NCI-H510A treated with DMSO at 0.1 percent for 48 hours (cell line): ENCODE data around the gene EZH1.

Experiments
- DNase-seq: peaks from one replicate; lab custom pipeline; 2025; lab: John Stamatoyannopoulos, UW

The EZH1 gene

GRCh38 chr17:42709561-42709960 is 35.3 kb downstream of the EZH1 start:
- no peak for DNase-seq

DNA sequence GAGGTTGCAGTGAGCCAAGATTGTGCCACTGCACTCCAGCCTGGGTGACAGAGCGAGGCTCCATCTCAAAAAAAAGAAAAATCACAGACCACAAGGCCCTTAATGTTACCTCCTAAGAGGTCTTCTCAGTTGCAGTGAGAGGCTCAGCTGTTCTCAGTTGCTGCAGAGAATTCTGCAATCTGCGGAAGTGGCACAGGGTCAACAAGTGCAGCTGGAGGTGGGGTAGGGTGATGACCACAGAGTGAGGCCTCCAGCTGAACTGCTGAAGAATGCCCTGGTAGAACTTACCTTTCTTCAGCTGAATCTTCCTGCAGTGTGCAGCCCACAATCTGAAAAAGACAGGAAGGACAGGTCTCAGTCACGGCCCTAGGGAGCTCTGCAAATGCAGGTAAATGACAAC is 36.3 kb downstream of the EZH1 start:
- DNase-seq = no peak

- no peak for DNase-seq
Observed at GRCh38 chr17:42706732-42707131, 38.1 kb downstream of the EZH1 start.

DNA sequence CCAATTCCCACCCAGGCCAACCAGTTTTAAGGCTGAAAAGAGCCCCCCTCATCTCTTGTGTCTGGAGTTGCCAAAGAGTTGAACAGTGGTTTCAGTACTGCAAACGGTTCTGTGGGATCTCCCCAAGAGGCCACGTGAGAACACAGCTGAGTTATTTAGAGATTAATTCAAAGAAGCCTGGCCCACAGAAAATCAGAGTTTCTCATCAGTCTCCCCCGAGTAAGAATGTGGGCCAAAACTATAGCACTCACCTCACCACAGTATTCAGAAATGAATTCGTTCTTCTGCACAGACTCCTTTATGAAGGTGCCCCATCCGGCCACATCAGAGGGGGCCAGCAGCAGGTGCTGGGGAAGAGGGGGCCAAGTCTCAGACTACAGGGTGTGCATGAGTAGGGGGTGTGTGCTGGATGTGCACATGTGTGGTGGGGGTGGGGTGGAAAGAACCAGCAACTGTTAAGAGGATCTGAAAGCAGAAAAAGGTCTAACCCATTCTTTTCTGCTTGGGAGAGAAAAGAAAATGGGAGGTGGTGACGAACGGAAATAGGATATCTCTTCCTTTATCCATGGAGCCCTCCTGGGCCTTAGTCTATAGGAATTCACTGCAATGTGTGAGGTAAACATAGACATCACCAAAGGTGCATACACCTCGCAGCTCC is 39.9 kb downstream of the EZH1 start:
- DNase-seq = no peak

GRCh38 chr17:42704490-42704836 is 40.4 kb downstream of the EZH1 start:
- DNase-seq = no peak

GRCh38 chr17:42702446-42702845 is 42.4 kb downstream of the EZH1 start:
- DNase-seq = no peak

DNA sequence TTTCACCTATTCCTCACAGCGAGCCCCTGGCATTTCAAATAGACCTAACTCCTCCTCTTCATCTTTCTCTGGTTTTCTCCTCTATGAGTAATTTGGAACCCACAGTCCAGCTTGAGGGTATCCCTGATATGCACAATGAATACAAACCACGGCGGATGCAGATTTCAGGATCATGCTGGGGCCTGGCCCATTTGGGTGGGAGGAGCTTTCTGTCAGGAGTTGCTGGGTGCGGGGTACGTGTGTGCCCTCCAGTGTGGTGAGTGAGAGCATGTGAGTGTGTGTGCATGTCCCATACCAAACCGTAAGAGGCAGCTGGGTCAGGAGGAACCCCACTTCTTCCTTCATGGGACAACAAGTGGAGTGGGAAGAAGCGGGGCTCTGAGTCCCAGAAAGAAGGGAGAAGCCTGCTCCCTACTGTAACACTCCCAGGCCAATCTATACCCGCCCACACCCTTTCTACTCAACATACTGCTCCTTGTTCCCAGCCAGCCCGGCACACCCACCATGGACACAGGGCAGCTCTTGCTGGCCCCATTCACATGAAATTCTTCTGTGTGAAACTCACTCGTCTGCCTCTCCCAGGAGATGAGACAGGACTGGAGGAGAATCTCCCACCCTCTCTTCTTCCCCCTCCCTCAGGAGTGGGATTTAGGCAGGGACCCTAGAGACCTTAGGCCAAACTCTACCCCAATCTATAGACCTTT is 44.1 kb downstream of the EZH1 start:
- no peak for DNase-seq

DNA sequence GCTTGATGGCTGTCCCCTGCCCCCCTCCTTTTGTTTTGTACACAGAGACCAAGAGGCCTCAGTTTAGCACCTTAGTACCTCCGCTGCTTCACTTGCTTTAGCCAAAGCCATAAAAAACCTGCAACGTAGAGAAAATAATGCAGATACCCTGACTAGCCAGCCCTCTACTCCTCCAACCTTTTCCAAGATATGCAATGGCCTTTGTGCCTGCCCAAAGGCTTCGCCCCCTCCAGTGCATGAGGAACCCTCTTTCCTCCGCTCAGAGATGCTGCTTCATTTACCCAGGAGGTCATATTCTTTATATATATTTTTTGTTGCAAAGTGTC is 45.5 kb downstream of the EZH1 start:
- DNase-seq = no peak

- no peak for DNase-seq
Observed at GRCh38 chr17:42698736-42699414, 46.0 kb downstream of the EZH1 start.

GRCh38 chr17:42697108-42697811 is 47.6 kb downstream of the EZH1 start:
- DNase-seq = no peak

- DNase-seq = no peak
Observed at GRCh38 chr17:42695500-42695899, 49.3 kb downstream of the EZH1 start.

GRCh38 chr17:42694524-42694923 is 50.3 kb downstream of the EZH1 start:
- no peak for DNase-seq

DNA sequence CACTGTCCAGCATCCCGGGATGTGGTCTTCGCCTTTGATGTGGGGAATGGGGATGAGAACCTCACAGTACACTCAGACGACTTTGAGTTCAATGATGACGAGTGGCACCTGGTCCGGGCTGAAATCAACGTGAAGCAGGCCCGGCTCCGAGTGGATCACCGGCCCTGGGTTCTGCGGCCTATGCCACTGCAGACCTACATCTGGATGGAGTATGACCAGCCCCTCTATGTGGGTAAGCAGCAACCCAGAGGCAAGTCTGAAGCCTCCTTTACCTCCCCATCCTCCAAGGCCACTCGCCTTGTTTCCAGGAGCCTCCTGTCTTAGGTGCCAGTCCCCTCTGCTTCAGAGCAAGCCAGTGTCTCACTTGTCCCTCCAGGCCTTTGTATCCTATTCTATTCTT is 52.4 kb downstream of the EZH1 start:
- DNase-seq = no peak

DNA sequence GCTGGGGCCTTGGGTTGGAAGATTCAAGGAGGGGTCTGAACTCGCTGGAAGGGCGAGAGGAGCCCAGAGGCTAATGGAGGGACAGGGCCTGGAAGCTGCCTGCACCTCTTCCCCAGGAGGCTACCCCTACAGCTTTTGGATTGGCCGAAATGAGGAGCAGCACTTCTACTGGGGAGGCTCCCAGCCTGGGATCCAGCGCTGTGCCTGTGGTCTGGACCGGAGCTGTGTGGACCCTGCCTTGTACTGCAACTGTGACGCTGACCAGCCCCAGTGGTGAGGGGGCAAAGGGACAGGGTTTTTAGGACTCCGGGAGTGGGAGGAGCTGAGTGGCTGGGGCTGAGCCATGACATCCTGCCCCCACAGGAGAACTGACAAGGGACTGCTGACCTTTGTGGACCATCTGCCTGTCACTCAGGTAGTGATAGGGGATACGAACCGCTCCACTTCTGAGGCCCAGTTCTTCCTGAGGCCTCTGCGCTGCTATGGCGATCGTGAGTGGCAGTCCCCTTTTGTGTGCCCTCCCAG is 53.8 kb downstream of the EZH1 start:
- no peak for DNase-seq

DNA sequence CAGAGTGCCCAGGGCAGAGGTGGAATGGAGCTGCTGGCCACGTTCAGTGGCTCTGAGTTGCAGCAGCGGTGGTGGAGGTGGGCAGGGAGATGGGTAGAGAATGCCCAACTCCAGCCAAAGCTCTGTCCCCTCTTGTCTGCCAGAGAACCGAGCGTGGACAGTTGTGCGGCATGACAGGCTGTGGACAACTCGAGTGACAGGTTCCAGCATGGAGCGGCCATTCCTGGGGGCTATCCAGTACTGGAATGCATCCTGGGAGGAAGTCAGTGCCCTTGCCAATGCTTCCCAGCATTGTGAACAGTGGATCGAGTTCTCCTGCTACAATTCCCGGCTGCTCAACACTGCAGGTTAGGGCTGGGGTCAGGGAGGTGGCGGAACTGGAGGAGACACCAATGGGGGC is 54.2 kb downstream of the EZH1 start:
- no peak for DNase-seq

GRCh38 chr17:42687707-42688320 is 57.0 kb downstream of the EZH1 start:
- DNase-seq = no peak

GRCh38 chr17:42686520-42687128 is 58.2 kb downstream of the EZH1 start:
- DNase-seq = no peak

- no peak for DNase-seq
Observed at GRCh38 chr17:42685831-42686230, 59.0 kb downstream of the EZH1 start.

DNA sequence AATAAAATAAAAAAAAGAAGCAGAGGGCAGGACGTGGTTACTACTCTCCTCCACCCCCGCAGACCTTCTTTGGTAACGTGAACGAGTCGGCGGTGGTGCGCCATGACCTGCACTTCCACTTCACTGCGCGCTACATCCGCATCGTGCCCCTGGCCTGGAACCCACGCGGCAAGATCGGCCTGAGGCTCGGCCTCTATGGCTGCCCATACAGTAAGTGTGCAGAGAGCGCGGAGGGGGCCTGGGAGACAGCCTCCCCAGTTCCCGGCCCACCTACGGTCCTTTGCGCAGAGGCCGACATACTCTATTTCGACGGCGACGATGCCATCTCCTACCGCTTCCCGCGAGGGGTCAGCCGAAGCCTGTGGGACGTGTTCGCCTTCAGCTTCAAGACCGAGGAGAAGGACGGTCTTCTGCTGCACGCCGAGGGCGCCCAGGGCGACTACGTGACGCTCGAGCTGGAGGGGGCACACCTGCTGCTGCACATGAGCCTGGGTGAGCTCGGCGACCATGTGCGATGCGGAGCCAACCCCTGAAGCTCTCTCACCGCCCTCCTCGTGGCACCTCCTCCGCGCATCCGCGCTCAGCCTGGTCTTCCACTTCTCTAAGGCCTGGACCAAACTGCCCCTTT is 59.8 kb downstream of the EZH1 start:
- DNase-seq = no peak

GRCh38 chr17:42683407-42684034 is 61.3 kb downstream of the EZH1 start:
- peak; percentile 48 for DNase-seq
